ENCODE measurements around the gene PTCRA.
"Not testable (repeated sequence)": the region's sequence is repeated elsewhere in the genome, so short reads cannot be mapped to it uniquely, and the experiment has no call there.

Gene PTCRA

GRCh38 chr6:42889815-42890214 is 26.0 kb upstream of the PTCRA start:
- H3K27me3 ChIP-seq (ENCODE audit: control insufficient read depth in 2 of 2, insufficient read depth in 2 of 2, low read length in 2 of 2) = no peaks in the 10 kb centered on the region
- H3K4me1 ChIP-seq (ENCODE audit: control insufficient read depth in 2 of 2, insufficient read depth in 2 of 2, low read length in 2 of 2) = peaks cover 3 to 6% of the 10 kb centered on the region in 2 donors
- no peaks in the 10 kb centered on the region for H3K9me3 ChIP-seq (ENCODE audit: control insufficient read depth in 2 of 2, low read length in 2 of 2)
- peak overlapping the region; percentile 90 to 93 for H3K27ac ChIP-seq (ENCODE audit: low read depth in 2 of 2, low read length in 2 of 2)
- H3K4me3 ChIP-seq (ENCODE audit: low read length in 2 of 2) = peak overlapping the region; percentile 90 to 98
- peak overlapping the region; percentile 96 to 97 for H3K9ac ChIP-seq (ENCODE audit: low read depth in 1 of 2, low read length in 2 of 2)
- H3K36me3 ChIP-seq (ENCODE audit: control insufficient read depth in 2 of 2, insufficient read depth in 2 of 2, low read length in 2 of 2) = peaks cover 9 to 17% of the 10 kb centered on the region in 2 donors

DNA sequence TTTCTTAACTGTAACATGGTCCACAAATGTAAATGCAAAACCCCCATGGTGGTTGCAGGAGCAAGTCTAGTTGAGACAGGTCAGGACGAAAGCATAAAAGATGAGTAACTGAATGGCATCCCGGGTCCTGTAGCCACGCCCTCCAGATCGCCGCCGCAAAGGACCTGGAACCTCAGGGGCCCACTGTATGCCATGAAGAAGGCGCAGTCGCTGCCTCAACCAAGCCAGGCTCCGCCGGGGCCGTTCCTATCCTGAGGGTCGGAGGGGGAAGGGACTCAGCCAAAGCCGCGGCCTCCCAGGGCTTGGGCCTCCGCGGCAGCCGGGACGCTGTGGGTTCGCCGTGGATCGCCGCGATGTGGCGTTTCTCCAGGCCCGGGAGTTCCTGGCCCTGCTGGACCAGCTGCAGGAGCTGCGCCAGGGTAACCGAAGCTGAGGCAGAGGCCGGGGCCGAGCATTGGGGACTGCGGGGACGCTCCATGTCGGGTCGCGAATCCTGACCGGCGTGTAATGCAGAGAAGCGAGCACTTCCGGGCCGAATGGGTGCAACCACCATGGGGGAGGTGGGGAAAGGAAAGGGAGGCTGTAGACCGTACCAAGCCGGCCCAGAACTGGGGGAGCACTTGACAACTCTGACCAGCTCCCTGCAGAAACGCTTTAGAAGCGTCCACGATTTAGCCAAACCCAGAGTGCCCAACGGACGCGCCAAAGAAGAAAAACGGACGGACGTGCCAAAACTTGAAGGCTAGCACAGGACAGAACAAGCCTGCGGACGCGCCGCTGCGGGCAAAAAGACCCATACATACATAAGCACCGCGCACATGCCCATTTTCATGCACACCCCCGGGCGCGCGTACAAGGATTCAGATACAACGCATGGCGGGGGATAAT is 25.3 kb upstream of the PTCRA start:
- peak overlapping the region; percentile 90 to 98 for H3K4me3 ChIP-seq (ENCODE audit: low read length in 2 of 2)
- H3K27ac ChIP-seq (ENCODE audit: low read depth in 2 of 2, low read length in 2 of 2) = peak overlapping the region; percentile 90 to 93
- peaks cover 4 to 10% of the 10 kb centered on the region in 2 donors for H3K36me3 ChIP-seq (ENCODE audit: control insufficient read depth in 2 of 2, insufficient read depth in 2 of 2, low read length in 2 of 2)
- peaks cover 3 to 6% of the 10 kb centered on the region in 2 donors for H3K4me1 ChIP-seq (ENCODE audit: control insufficient read depth in 2 of 2, insufficient read depth in 2 of 2, low read length in 2 of 2)
- H3K9me3 ChIP-seq (ENCODE audit: control insufficient read depth in 2 of 2, low read length in 2 of 2) = no peaks in the 10 kb centered on the region
- peak overlapping the region; percentile 96 to 97 for H3K9ac ChIP-seq (ENCODE audit: low read depth in 1 of 2, low read length in 2 of 2)
- no peaks in the 10 kb centered on the region for H3K27me3 ChIP-seq (ENCODE audit: control insufficient read depth in 2 of 2, insufficient read depth in 2 of 2, low read length in 2 of 2)

DNA sequence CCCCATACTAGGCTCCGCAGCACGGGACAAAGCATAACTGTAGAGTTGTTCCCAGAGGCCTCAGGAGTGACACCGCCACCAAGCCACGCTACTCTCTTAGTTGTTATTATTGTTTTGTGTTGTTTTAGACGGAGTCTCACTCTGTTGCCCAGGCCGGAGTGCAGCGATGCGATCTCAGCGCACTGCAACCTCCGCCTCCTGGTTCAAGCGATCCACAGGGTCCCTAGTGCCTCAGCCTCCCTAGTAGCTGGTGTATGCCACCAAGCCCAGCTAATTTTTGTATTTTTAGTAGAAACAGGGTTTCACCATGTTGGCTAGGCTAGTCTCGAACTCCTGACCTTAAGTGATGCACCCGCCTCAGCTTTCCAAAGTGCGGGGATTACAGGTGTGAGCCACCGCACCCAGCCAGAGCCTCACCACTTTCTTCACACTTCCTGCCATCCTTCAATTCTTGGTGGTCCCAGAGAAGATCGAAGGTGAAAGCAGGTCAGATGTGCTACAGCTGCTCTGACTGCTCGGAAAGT is 24.6 kb upstream of the PTCRA start:
- Histone ChIP-seq H3K36me3 (ENCODE audit: control insufficient read depth in 2 of 2, insufficient read depth in 2 of 2, low read length in 2 of 2) (peaks cover 0 to 4% of the 10 kb centered on the region in 2 donors), H3K9me3 (ENCODE audit: control insufficient read depth in 2 of 2, low read length in 2 of 2) (no peaks in the 10 kb centered on the region), H3K4me1 (ENCODE audit: control insufficient read depth in 2 of 2, insufficient read depth in 2 of 2, low read length in 2 of 2) (peaks cover 3 to 6% of the 10 kb centered on the region in 2 donors), H3K27ac (ENCODE audit: low read depth in 2 of 2, low read length in 2 of 2) (peak overlapping the region; percentile 42 to 93), H3K9ac (ENCODE audit: low read depth in 1 of 2, low read length in 2 of 2) (peak overlapping the region; percentile 96 to 97), H3K4me3 (ENCODE audit: low read length in 2 of 2) (peak overlapping the region; percentile 90 to 98), H3K27me3 (ENCODE audit: control insufficient read depth in 2 of 2, insufficient read depth in 2 of 2, low read length in 2 of 2) (no peaks in the 10 kb centered on the region)

GRCh38 chr6:42894041-42894828 is 21.6 kb upstream of the PTCRA start:
- not testable (repeated sequence) for H3K27me3 ChIP-seq (ENCODE audit: control insufficient read depth in 2 of 2, insufficient read depth in 2 of 2, low read length in 2 of 2); H3K4me3 ChIP-seq (ENCODE audit: low read length in 2 of 2); H3K4me1 ChIP-seq (ENCODE audit: control insufficient read depth in 2 of 2, insufficient read depth in 2 of 2, low read length in 2 of 2); H3K9me3 ChIP-seq (ENCODE audit: control insufficient read depth in 2 of 2, low read length in 2 of 2); H3K36me3 ChIP-seq (ENCODE audit: control insufficient read depth in 2 of 2, insufficient read depth in 2 of 2, low read length in 2 of 2)
- peak overlapping the region in 1 of 2 donors; percentile 32 for H3K27ac ChIP-seq (ENCODE audit: low read depth in 2 of 2, low read length in 2 of 2)
- peak overlapping the region in 1 of 2 donors; percentile 41 for H3K9ac ChIP-seq (ENCODE audit: low read depth in 1 of 2, low read length in 2 of 2)

- Histone ChIP-seq H3K9ac (ENCODE audit: low read depth in 1 of 2, low read length in 2 of 2) (no peak overlapping the region), H3K9me3 (ENCODE audit: control insufficient read depth in 2 of 2, low read length in 2 of 2) (no peaks in the 10 kb centered on the region)
Measured at GRCh38 chr6:42896178-42896719, 19.6 kb upstream of the PTCRA start.

DNA sequence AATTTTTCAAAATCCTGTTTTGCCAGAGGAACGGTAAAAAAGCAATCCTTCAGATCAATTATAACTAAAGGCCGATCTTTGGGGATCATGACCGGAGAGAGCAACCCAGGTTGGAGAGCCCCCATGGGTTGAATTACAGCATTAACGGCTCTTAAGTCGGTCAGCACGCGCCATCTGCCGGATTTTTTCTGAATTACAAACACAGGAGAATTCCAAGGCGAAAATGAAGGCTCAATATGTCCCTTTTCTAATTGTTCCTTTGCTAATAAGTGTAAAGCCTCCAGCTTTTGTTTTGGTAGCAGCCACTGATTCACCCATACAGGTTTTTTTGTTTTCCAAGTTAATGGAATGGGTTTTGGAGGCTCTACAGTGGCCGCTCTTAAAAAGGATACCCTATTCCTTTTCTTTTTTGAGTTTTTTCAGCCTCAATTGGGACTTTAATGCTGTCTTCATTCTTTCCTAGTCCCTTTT is 16.9 kb upstream of the PTCRA start:
- Histone ChIP-seq H3K27ac (ENCODE audit: low read depth in 2 of 2, low read length in 2 of 2) (no peak overlapping the region), H3K27me3 (ENCODE audit: control insufficient read depth in 2 of 2, insufficient read depth in 2 of 2, low read length in 2 of 2) (no peaks in the 10 kb centered on the region), H3K4me1 (ENCODE audit: control insufficient read depth in 2 of 2, insufficient read depth in 2 of 2, low read length in 2 of 2) (peaks cover 0 to 5% of the 10 kb centered on the region in 2 donors), H3K9ac (ENCODE audit: low read depth in 1 of 2, low read length in 2 of 2) (no peak overlapping the region), H3K36me3 (ENCODE audit: control insufficient read depth in 2 of 2, insufficient read depth in 2 of 2, low read length in 2 of 2) (no peaks in the 10 kb centered on the region), H3K4me3 (ENCODE audit: low read length in 2 of 2) (no peak overlapping the region), H3K9me3 (ENCODE audit: control insufficient read depth in 2 of 2, low read length in 2 of 2) (no peaks in the 10 kb centered on the region)

More at GRCh38 chr6:42896178-42896719, 19.6 kb upstream of the PTCRA start:
- peaks cover 2% of the 10 kb centered on the region in 2 donors for H3K4me1 ChIP-seq (ENCODE audit: control insufficient read depth in 2 of 2, insufficient read depth in 2 of 2, low read length in 2 of 2)
- no peak overlapping the region for H3K27ac ChIP-seq (ENCODE audit: low read depth in 2 of 2, low read length in 2 of 2)
- no peaks in the 10 kb centered on the region for H3K27me3 ChIP-seq (ENCODE audit: control insufficient read depth in 2 of 2, insufficient read depth in 2 of 2, low read length in 2 of 2)
- H3K4me3 ChIP-seq (ENCODE audit: low read length in 2 of 2) = no peak overlapping the region
- H3K36me3 ChIP-seq (ENCODE audit: control insufficient read depth in 2 of 2, insufficient read depth in 2 of 2, low read length in 2 of 2) = no peaks in the 10 kb centered on the region

GRCh38 chr6:42899871-42900270 is 16.0 kb upstream of the PTCRA start:
- Histone ChIP-seq H3K36me3 (ENCODE audit: control insufficient read depth in 2 of 2, insufficient read depth in 2 of 2, low read length in 2 of 2) (no peaks in the 10 kb centered on the region), H3K27ac (ENCODE audit: low read depth in 2 of 2, low read length in 2 of 2) (no peak overlapping the region), H3K27me3 (ENCODE audit: control insufficient read depth in 2 of 2, insufficient read depth in 2 of 2, low read length in 2 of 2) (no peaks in the 10 kb centered on the region)

DNA sequence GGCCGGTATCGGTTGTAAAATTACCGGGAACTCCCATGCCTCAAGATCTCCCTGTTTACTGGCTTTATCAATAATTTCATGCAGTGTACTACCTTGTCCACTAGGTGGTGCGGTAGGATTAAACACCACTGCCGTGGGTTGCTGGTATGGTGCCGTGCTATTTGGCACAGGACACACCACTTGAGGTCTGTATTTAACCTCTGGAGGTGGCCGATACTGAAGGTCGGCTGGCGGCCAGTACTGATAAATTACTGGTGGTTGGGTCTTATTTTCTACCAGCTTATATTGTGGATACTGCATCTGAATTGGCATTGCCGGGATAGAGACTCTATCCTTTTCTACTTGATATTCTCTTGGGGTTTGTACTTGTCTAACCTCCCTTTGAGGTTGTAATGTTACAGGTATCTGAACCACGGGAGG is 14.3 kb upstream of the PTCRA start:
- no peak overlapping the region for H3K9ac ChIP-seq (ENCODE audit: low read depth in 1 of 2, low read length in 2 of 2)
- H3K4me3 ChIP-seq (ENCODE audit: low read length in 2 of 2) = no peak overlapping the region
- no peaks in the 10 kb centered on the region for H3K27me3 ChIP-seq (ENCODE audit: control insufficient read depth in 2 of 2, insufficient read depth in 2 of 2, low read length in 2 of 2)
- H3K4me1 ChIP-seq (ENCODE audit: control insufficient read depth in 2 of 2, insufficient read depth in 2 of 2, low read length in 2 of 2) = peaks cover 0 to 5% of the 10 kb centered on the region in 2 donors
- no peaks in the 10 kb centered on the region for H3K9me3 ChIP-seq (ENCODE audit: control insufficient read depth in 2 of 2, low read length in 2 of 2)
- H3K27ac ChIP-seq (ENCODE audit: low read depth in 2 of 2, low read length in 2 of 2) = no peak overlapping the region
- H3K36me3 ChIP-seq (ENCODE audit: control insufficient read depth in 2 of 2, insufficient read depth in 2 of 2, low read length in 2 of 2) = no peaks in the 10 kb centered on the region

More at GRCh38 chr6:42899871-42900270, 16.0 kb upstream of the PTCRA start:
- Histone ChIP-seq H3K9ac (ENCODE audit: low read depth in 1 of 2, low read length in 2 of 2) (no peak overlapping the region), H3K4me3 (ENCODE audit: low read length in 2 of 2) (no peak overlapping the region), H3K9me3 (ENCODE audit: control insufficient read depth in 2 of 2, low read length in 2 of 2) (no peaks in the 10 kb centered on the region), H3K4me1 (ENCODE audit: control insufficient read depth in 2 of 2, insufficient read depth in 2 of 2, low read length in 2 of 2) (peaks cover 0 to 5% of the 10 kb centered on the region in 2 donors)

GRCh38 chr6:42902429-42903263 is 13.2 kb upstream of the PTCRA start:
- not testable (repeated sequence) for H3K27ac ChIP-seq (ENCODE audit: low read depth in 2 of 2, low read length in 2 of 2); H3K36me3 ChIP-seq (ENCODE audit: control insufficient read depth in 2 of 2, insufficient read depth in 2 of 2, low read length in 2 of 2); H3K4me3 ChIP-seq (ENCODE audit: low read length in 2 of 2); H3K4me1 ChIP-seq (ENCODE audit: control insufficient read depth in 2 of 2, insufficient read depth in 2 of 2, low read length in 2 of 2); H3K9me3 ChIP-seq (ENCODE audit: control insufficient read depth in 2 of 2, low read length in 2 of 2); H3K9ac ChIP-seq (ENCODE audit: low read depth in 1 of 2, low read length in 2 of 2); H3K27me3 ChIP-seq (ENCODE audit: control insufficient read depth in 2 of 2, insufficient read depth in 2 of 2, low read length in 2 of 2)
